ENCODE results near the gene SRGAP3.

DNA sequence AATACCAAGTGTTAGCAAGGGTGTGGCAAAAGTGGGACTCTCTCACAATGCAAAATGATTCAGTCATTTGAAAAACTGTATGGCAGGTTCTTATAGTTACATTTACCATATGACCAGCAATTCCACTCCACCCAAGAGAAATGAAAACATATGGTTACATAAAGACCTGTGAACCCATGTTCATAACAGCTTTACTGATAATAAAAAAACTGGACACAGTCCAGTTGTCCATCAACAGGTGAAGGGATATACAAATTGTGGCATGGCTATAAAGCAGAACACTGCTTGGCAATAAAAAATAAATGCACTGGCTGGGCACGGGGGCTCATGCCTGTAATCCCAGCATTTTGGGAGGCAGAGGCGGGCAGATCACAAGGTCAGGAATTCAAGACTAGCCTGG lies 316.9 kb downstream of the SRGAP3 start:
- TF ChIP-seq, protein P1, sequence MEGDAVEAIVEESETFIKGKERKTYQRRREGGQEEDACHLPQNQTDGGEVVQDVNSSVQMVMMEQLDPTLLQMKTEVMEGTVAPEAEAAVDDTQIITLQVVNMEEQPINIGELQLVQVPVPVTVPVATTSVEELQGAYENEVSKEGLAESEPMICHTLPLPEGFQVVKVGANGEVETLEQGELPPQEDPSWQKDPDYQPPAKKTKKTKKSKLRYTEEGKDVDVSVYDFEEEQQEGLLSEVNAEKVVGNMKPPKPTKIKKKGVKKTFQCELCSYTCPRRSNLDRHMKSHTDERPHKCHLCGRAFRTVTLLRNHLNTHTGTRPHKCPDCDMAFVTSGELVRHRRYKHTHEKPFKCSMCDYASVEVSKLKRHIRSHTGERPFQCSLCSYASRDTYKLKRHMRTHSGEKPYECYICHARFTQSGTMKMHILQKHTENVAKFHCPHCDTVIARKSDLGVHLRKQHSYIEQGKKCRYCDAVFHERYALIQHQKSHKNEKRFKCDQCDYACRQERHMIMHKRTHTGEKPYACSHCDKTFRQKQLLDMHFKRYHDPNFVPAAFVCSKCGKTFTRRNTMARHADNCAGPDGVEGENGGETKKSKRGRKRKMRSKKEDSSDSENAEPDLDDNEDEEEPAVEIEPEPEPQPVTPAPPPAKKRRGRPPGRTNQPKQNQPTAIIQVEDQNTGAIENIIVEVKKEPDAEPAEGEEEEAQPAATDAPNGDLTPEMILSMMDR (IDR thresholded peaks at IDR 0.05), result no peak
- TF ChIP-seq POLR2A (IDR thresholded peaks at IDR 0.05), result no peak
